Measurements from ENCODE around the gene SZT2. TPM values are rescaled to one million over a fixed set of nuclear protein-coding genes. Genes with fewer than 3 reads are reported as not detected.

The SZT2 gene
- total and polyA plus RNA-seq, 10 donors = 9.4 to 115 (median 72.4) TPM

GRCh38 chr1:43418858-43419257, 29.2 kb downstream of the SZT2 start:
- TF ChIP-seq, protein P1, sequence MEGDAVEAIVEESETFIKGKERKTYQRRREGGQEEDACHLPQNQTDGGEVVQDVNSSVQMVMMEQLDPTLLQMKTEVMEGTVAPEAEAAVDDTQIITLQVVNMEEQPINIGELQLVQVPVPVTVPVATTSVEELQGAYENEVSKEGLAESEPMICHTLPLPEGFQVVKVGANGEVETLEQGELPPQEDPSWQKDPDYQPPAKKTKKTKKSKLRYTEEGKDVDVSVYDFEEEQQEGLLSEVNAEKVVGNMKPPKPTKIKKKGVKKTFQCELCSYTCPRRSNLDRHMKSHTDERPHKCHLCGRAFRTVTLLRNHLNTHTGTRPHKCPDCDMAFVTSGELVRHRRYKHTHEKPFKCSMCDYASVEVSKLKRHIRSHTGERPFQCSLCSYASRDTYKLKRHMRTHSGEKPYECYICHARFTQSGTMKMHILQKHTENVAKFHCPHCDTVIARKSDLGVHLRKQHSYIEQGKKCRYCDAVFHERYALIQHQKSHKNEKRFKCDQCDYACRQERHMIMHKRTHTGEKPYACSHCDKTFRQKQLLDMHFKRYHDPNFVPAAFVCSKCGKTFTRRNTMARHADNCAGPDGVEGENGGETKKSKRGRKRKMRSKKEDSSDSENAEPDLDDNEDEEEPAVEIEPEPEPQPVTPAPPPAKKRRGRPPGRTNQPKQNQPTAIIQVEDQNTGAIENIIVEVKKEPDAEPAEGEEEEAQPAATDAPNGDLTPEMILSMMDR (IDR thresholded peaks at IDR 0.05 in 8 of 11, conservative IDR thresholded peaks at IDR 0.05 in 3 of 11) = no peak
- TF ChIP-seq POLR2AphosphoS5 (IDR thresholded peaks at IDR 0.05) (no peak), POLR2A (IDR thresholded peaks at IDR 0.05) (no peak)
- no peak overlapping the region for H3K27ac ChIP-seq
- intact Hi-C loops (cut with DNase I; ENCODE audit: low total_unique reads) = no loop called here
- no peak for DNase-seq
- peaks cover 5 to 91% (median 78%) of the 10 kb centered on the region in 6 donors for H3K36me3 ChIP-seq
- no peaks in the 10 kb centered on the region for H3K27me3 ChIP-seq (replicated peaks in 1 of 7)
- WGBS, 5 donors = 74 to 94% (median 90%) methylated on average over 4 of the region's 4 CpGs
- no peaks in the 10 kb centered on the region for H3K9me3 ChIP-seq
- no peak overlapping the region for H3K4me3 ChIP-seq
- H3K4me1 ChIP-seq = peaks cover 0 to 5% (median 0%) of the 10 kb centered on the region in 6 donors

DNA sequence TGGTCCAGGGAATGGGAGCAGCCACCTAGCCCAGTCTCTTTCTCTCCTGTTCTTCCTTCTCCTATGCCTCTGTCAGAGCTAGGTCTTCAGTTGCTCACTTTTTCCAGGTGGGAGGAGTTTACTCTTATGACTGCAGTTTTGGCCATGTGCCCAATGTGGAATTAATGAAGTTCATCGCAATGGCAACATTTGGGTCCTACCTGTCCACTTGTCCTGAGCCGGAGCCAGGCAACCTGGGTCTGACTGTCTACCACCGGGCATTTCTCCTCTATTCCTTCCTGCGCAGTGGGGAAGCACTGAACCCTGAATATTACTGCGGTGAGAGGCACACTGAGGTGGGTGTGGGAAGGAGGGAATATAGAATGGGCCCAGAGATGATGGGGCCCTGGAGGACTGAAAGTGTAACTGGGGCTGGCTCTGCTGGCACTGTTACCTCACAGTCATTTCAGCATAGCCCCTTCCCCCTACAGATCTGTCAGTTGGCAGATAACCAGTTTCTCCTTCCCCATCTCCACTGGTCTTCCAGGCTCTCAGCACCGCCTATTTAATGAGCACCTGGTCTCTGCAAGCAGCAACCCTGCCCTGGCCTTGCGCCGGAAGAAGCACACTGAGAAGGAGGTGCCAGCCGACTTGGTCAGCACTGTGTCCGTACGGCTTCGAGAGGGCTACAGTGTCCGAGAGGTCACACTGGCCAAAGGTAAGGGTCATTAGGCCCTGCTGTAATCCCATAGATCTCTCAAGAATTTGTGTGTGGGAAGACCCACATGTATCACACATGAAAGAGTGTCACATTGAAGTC, 30.1 kb downstream of the SZT2 start:
- no peak for DNase-seq
- H3K9me3 ChIP-seq = no peaks in the 10 kb centered on the region
- H3K4me3 ChIP-seq = no peak overlapping the region
- TF ChIP-seq, protein P1 (IDR thresholded peaks at IDR 0.05 in 8 of 11, conservative IDR thresholded peaks at IDR 0.05 in 3 of 11) = no peak
- peak in 1 of 3 donors; percentile 15 for TF ChIP-seq POLR2AphosphoS5 (IDR thresholded peaks at IDR 0.05)
- no peaks in the 10 kb centered on the region for H3K27me3 ChIP-seq (replicated peaks in 1 of 7)
- no peaks in the 10 kb centered on the region for H3K4me1 ChIP-seq
- intact Hi-C loops (cut with DNase I; ENCODE audit: low total_unique reads) = no loop called here
- WGBS, 5 donors = 95 to 98% (median 96%) methylated on average over 13 of the region's 13 CpGs
- H3K27ac ChIP-seq = no peak overlapping the region
- peaks cover 5 to 100% (median 87%) of the 10 kb centered on the region in 6 donors for H3K36me3 ChIP-seq

DNA sequence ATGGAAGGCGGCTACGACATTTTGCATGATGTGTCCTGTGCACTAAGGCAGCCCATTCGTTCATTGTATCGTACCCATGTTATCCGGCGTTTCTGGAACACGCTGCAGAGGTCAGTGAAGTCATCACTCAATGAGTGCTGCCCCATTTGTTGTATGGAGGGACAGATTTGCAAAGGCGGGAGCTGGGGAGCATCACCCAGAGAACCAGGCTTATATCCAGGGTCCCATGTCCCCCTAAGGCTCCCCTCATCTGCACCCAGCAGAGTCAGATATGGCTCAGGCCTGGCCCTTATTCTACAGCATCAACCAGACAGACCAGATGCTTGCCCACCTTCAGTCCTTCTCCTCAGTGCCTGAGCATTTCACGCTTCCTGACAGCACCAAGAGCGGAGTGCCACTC, 31.2 kb downstream of the SZT2 start:
- 95 to 99% (median 96%) methylated on average over 10 of the region's 10 CpGs for whole genome bisulfite sequencing, 5 donors
- Histone ChIP-seq H3K36me3 (peaks cover 5 to 100% (median 92%) of the 10 kb centered on the region in 6 donors), H3K9me3 (no peaks in the 10 kb centered on the region), H3K4me3 (no peak overlapping the region), H3K4me1 (no peaks in the 10 kb centered on the region), H3K27ac (no peak overlapping the region), H3K27me3 (replicated peaks in 1 of 7) (no peaks in the 10 kb centered on the region)
- DNase-seq = no peak
- intact Hi-C loops (cut with DNase I; ENCODE audit: low total_unique reads) = no loop called here
- no peak for TF ChIP-seq POLR2AphosphoS5 (IDR thresholded peaks at IDR 0.05)
- TF ChIP-seq POLR2A (IDR thresholded peaks at IDR 0.05) = no peak
- TF ChIP-seq, protein P1 (IDR thresholded peaks at IDR 0.05 in 8 of 11, conservative IDR thresholded peaks at IDR 0.05 in 3 of 11) = no peak

DNA sequence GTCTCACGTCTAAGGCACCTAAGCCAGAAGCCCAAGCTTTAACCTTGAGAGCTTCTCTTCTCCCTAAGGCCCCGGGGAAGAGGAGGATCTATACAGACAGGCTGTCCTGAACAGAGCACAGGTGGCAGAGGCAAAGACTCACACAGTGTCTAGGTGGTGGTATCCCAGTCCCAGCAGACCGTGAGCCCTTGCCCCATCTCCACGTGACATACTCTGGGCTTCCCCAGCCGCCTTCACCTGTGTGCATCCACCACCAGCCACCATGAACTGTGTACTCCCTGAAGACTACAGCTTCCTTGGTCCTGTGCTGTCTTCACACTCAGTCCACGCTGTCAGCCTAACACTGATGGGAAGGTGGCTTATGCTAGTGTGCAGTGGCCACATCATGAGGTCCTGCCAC, 31.7 kb downstream of the SZT2 start:
- H3K4me3 ChIP-seq = no peak overlapping the region
- no peak for DNase-seq
- no peaks in the 10 kb centered on the region for H3K27me3 ChIP-seq (replicated peaks in 1 of 7)
- intact Hi-C loops (cut with DNase I; ENCODE audit: low total_unique reads) = no loop called here
- TF ChIP-seq POLR2A (IDR thresholded peaks at IDR 0.05) (no peak), POLR2AphosphoS5 (IDR thresholded peaks at IDR 0.05) (no peak)
- TF ChIP-seq, protein P1 (IDR thresholded peaks at IDR 0.05 in 8 of 11, conservative IDR thresholded peaks at IDR 0.05 in 3 of 11) = no peak
- H3K4me1 ChIP-seq = no peaks in the 10 kb centered on the region
- WGBS, 5 donors = 86 to 94% (median 91%) methylated on average over 6 of the region's 6 CpGs
- H3K36me3 ChIP-seq = peaks cover 5 to 100% (median 93%) of the 10 kb centered on the region in 6 donors
- H3K9me3 ChIP-seq = no peaks in the 10 kb centered on the region
- no peak overlapping the region for H3K27ac ChIP-seq

All from spleen (tissue), 11 donors.